Measurements from ENCODE around the gene BRME1. TPM values are rescaled to one million over a fixed set of nuclear protein-coding genes. Genes with fewer than 3 reads are reported as not detected.

The BRME1 gene
- total RNA-seq, 1 experiment from 2014 or later = 5.5 TPM

GRCh38 chr19:13880059-13881043 lies 25.6 kb downstream of the BRME1 start:
- in situ Hi-C loops (cut with HindIII; ENCODE audit: low pct_unique_long_range_greater_than_20kb, low sequenced_read_pairs) = no loop called here
- peak; percentile 95 for DNase-seq (ENCODE audit: low read depth)

DNA sequence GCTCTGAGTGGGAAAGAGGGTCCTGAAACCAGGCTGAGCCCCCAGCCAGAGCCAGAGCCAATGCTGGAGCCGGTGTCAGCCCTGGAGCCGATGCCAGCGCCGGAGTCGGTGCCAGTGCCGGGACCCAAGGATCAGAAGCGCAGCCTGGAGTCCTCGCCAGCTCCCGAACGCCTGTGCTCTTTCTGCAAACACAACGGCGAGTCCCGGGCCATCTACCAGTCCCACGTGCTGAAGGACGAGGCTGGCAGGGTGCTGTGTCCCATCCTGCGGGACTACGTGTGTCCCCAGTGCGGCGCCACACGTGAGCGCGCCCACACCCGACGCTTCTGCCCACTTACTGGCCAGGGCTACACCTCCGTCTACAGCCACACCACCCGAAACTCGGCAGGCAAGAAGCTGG lies 28.6 kb downstream of the BRME1 start:
- in situ Hi-C loops (cut with HindIII; ENCODE audit: low pct_unique_long_range_greater_than_20kb, low sequenced_read_pairs) = no loop called here
- DNase-seq (ENCODE audit: low read depth) = no peak

GRCh38 chr19:13876834-13877233 lies 29.1 kb downstream of the BRME1 start, which contains the start of gene NANOS3:
Gene NANOS3, plus strand, starts transcription at chr19:13877134. Its CDS starts 115 bp downstream, at chr19:13877249.
- no peak for DNase-seq (ENCODE audit: low read depth)
- in situ Hi-C loops (cut with HindIII; ENCODE audit: low pct_unique_long_range_greater_than_20kb, low sequenced_read_pairs) = no loop called here

DNA sequence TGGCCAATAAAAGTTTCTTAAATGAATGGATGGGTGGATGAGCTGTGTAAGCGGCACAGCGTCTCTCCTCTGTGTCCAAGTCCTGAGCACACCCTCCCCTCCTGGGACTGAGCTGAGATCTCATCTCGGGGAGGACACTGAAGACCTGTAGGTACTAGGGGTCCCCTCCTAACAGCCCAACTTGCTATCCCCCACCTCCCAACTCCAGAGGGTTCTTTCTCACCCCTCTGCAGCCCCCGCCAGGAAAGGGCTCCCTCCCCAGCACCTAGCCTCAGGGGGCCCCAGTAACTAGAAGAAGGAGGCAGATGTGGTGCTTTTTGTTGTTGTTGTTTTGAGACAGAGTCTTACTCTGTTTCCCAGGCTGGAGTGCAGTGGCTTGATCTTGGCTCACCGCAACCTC lies 30.1 kb downstream of the BRME1 start:
- in situ Hi-C loops (cut with HindIII; ENCODE audit: low pct_unique_long_range_greater_than_20kb, low sequenced_read_pairs) = no loop called here
- no peak for DNase-seq (ENCODE audit: low read depth)

DNA sequence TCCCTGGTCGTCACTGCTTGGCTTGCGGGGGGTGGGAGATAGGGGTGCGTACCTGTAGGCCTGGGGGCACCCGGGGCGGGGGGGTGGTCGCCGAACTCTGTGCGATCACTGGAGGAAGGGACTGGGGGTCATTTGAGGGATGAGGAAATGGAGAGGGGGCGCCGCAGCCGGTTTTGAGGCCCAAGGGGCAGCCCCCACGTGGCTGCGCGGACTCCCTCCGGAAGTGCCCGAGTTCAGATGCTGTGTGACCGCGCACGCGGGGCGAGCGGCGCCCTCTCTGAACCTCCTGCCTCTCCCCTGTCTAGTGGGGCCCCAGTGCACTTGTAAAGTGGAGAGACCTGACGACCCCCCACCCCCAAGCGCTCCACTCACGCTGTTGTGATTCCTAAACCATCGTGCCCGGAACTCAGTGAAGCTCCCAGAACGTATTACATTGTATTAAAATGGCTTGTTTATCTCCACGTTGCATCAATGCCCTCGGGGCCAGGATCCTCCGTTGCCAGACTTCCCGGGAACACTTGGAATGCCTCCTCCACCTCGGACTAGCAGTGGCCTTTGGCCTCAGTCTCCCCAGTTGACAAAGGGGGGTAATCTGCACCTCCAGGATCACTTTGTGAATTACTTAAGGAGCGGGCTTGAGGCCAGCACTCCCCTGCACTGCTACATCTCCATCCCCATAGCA lies 31.9 kb downstream of the BRME1 start:
- DNase-seq (ENCODE audit: low read depth) = no peak
- in situ Hi-C loops (cut with HindIII; ENCODE audit: low pct_unique_long_range_greater_than_20kb, low sequenced_read_pairs) = no loop called here

GRCh38 chr19:13872695-13873389 lies 33.1 kb downstream of the BRME1 start:
- in situ Hi-C loops (cut with HindIII; ENCODE audit: low pct_unique_long_range_greater_than_20kb, low sequenced_read_pairs) = no loop called here
- no peak for DNase-seq (ENCODE audit: low read depth)

DNA sequence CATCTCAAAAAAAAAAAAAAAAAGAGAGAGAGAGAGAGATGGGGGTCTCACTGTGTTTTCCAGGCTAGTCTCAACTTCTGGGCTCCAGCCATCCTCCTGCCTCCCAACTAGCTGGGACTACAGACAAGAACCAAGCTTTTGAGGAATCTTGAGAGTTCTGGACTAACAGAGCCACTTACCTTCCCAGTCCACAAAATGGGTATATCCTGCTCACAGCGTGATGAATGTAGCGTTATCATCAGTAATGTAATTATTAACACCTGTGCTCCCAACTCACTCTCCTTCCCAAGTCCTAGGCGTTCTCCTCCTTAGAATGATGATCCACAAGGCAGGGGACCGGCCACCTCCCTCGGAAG lies 33.6 kb downstream of the BRME1 start:
- DNase-seq (ENCODE audit: low read depth) = no peak
- in situ Hi-C loops (cut with HindIII; ENCODE audit: low pct_unique_long_range_greater_than_20kb, low sequenced_read_pairs) = no loop called here

- DNase-seq (ENCODE audit: low read depth) = no peak
- in situ Hi-C loops (cut with HindIII; ENCODE audit: low pct_unique_long_range_greater_than_20kb, low sequenced_read_pairs) = no loop called here
Observed at GRCh38 chr19:13870873-13871272, 35.0 kb downstream of the BRME1 start.

- no peak for DNase-seq (ENCODE audit: low read depth)
- in situ Hi-C loops (cut with HindIII; ENCODE audit: low pct_unique_long_range_greater_than_20kb, low sequenced_read_pairs) = no loop called here
Observed at GRCh38 chr19:13869281-13869680, 36.6 kb downstream of the BRME1 start.

DNA sequence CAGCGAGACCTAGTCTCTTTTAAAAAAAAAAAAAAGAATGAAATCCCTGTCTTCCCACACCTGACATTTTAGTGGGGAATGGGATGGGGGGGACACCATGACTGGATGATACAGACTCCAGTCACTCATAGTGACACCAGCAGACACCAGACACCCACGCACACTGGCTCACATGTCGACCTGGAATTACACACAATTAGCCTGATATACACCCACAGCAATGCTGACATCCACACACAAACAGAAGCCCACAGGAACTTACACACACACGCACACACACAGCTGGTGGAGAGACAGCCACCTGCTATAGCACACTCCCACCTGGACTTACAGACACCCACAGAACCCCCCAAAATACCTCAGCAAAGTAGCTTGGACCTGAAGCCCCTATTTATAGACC lies 37.3 kb downstream of the BRME1 start:
- no peak for DNase-seq (ENCODE audit: low read depth)
- in situ Hi-C loops (cut with HindIII; ENCODE audit: low pct_unique_long_range_greater_than_20kb, low sequenced_read_pairs) = no loop called here

DNA sequence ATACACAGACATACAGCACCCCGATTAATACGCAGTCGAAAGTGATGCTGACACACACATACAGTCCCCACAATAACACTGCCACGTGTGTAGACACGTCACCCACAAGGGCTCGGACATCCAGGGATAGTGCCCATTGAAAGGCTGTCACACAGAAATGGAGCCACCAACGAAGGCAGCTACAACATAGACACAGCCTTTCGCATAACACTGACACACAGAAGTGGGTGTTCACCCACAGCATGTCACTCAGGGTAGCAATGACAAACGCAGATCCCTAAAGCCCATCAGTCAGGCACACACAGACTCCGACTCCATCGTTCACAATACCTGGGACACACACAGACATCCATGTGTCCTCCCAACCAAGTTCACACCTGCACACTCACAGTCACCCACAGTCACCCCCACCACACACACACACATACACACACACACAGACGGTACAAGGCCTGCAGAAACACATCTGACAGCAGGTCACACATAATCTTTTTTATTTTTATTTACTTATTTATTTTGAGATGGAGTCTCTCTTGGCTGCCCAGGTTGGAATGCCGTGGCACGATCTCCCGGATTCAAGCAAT lies 39.4 kb downstream of the BRME1 start:
- DNase-seq (ENCODE audit: low read depth) = no peak
- in situ Hi-C loops (cut with HindIII; ENCODE audit: low pct_unique_long_range_greater_than_20kb, low sequenced_read_pairs) = no loop called here

- no peak for DNase-seq (ENCODE audit: low read depth)
- in situ Hi-C loops (cut with HindIII; ENCODE audit: low pct_unique_long_range_greater_than_20kb, low sequenced_read_pairs) = no loop called here
Observed at GRCh38 chr19:13865571-13866462, 40.1 kb downstream of the BRME1 start.

- in situ Hi-C loops (cut with HindIII; ENCODE audit: low pct_unique_long_range_greater_than_20kb, low sequenced_read_pairs) = no loop called here
- DNase-seq (ENCODE audit: low read depth) = no peak
Observed at GRCh38 chr19:13864667-13865570, 41.0 kb downstream of the BRME1 start.

DNA sequence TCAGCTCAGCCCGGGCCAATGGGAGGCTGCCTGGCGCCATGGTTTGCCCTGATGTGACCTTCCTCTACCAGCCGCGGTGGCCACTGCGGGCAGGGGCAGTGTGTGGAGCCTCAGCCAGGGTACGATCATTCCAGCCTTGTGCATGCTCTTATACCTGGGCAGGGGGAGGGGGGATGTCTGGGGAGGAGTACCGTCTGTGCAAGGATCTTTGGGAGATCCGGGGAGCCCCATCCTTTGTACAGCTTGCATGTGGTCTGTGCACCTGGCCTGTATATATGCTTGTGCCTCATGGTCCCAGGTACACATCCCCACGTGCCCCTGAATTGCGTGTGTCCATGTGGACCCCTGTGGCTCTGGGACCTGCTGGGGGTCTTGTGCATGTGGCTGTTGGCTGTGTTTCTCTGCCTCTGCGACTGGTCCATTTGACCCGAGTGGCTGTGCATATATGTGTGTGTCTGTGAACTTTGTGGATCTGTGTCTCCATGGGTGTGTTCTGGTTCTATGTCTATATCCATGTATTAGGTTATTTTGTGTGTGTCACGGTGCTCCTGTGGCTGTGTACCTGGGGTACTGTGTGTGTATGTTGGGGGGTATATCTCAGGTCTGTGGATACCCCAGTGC lies 41.8 kb downstream of the BRME1 start:
- DNase-seq (ENCODE audit: low read depth) = no peak
- in situ Hi-C loops (cut with HindIII; ENCODE audit: low pct_unique_long_range_greater_than_20kb, low sequenced_read_pairs) = no loop called here

DNA sequence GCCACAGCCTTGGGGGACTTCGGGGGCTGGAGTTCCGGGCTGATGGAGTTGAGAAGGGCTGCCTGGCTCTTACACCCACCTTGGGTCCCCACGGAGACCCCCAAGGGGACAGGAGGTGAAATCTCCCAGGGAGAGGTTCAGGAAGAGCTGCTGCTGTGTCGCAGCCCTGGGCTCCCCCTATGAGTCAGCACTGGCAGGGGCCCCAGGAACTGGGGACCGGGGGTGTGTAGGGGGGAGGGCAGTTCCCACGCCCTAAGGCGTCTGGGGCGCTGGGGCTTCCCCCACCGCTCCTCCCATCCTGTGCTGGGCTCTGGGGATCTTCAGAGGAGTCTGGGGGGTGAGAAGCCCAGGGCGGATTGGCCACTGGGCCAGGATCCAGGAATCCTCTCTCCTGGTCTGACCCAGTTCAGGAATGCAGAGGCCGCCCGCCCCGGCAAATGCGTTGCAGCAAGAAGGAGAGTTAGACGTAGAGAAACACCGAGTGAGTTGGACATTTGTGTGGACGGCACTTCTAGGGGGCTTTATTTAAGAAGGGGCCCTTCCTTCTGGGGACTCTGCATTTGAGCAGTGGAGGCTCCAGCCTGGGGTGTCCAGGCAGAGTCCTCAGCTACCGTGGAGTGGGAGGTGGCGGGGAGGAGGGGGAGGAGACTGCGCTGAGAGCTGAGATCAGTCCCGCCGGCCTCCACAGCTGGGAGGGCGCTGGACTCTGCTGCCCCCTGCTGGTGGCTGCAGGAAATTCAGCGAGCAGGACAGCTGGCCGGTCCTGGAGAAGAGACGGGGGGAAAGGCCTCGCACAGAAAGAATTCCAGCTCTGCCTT lies 44.0 kb downstream of the BRME1 start:
- DNase-seq (ENCODE audit: low read depth) = peak; percentile 94
- in situ Hi-C loops (cut with HindIII; ENCODE audit: low pct_unique_long_range_greater_than_20kb, low sequenced_read_pairs) = no loop called here

DNA sequence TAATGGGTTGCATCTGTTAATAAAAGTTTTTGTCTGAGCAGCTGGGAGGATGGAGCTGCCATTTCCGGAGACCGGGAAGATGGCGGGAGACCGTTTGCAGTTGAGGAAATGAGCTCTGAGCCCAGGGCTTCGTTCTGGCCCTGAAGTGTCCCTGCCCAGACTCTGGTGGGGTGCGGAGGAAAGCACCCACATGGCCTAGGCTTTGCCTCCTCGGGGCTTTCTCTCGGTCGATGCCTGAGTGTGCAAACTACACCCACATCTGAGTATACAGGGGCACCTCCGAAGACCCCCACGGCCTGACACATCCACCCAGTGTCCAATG lies 44.6 kb downstream of the BRME1 start:
- in situ Hi-C loops (cut with HindIII; ENCODE audit: low pct_unique_long_range_greater_than_20kb, low sequenced_read_pairs) = no loop called here
- DNase-seq (ENCODE audit: low read depth) = no peak
